Fibroblast of villous mesenchyme (primary cell): ENCODE results near the gene TSEN15. TPM values are rescaled to one million over a fixed set of nuclear protein-coding genes. Genes with fewer than 3 reads are reported as not detected.
A peak's percentile ranks its signal among the peaks of the same experiment; 100 is the strongest.

ENCODE experiments used
- DNase-seq: peaks from one replicate; pipeline ENCODE4 v3.0.0-alpha.2; 2010; ENCODE audit warnings: low read depth
- H3K4me3 ChIP-seq: 2 replicates; pipeline ENCODE4 v1.5.1; 2011; ENCODE audit warnings: low read depth, mild to moderate bottlenecking, low read length
- total RNA-seq: library from RNA; depleted of rRNA; stranded (reverse); fragments of >200 nt; gene quantifications from 2 replicates; pipeline ENCODE4 v1.2.3, GENCODE V29; 2012
- TF ChIP-seq, protein P1 (sequence below): IDR thresholded peaks from 2 replicates; pipeline ENCODE4 v1.5.1; 2012; ENCODE audit warnings: low read depth, mild to moderate bottlenecking, low read length; ENCODE audit not compliant: insufficient read depth

Gene TSEN15
- total RNA-seq, 1 donor = 53.5 TPM

- DNase-seq = no peak
- TF ChIP-seq, protein P1, sequence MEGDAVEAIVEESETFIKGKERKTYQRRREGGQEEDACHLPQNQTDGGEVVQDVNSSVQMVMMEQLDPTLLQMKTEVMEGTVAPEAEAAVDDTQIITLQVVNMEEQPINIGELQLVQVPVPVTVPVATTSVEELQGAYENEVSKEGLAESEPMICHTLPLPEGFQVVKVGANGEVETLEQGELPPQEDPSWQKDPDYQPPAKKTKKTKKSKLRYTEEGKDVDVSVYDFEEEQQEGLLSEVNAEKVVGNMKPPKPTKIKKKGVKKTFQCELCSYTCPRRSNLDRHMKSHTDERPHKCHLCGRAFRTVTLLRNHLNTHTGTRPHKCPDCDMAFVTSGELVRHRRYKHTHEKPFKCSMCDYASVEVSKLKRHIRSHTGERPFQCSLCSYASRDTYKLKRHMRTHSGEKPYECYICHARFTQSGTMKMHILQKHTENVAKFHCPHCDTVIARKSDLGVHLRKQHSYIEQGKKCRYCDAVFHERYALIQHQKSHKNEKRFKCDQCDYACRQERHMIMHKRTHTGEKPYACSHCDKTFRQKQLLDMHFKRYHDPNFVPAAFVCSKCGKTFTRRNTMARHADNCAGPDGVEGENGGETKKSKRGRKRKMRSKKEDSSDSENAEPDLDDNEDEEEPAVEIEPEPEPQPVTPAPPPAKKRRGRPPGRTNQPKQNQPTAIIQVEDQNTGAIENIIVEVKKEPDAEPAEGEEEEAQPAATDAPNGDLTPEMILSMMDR = no peak
- H3K4me3 ChIP-seq = no peak overlapping the region
Measured at GRCh38 chr1:184074383-184074782, 22.9 kb downstream of the TSEN15 start.

DNA sequence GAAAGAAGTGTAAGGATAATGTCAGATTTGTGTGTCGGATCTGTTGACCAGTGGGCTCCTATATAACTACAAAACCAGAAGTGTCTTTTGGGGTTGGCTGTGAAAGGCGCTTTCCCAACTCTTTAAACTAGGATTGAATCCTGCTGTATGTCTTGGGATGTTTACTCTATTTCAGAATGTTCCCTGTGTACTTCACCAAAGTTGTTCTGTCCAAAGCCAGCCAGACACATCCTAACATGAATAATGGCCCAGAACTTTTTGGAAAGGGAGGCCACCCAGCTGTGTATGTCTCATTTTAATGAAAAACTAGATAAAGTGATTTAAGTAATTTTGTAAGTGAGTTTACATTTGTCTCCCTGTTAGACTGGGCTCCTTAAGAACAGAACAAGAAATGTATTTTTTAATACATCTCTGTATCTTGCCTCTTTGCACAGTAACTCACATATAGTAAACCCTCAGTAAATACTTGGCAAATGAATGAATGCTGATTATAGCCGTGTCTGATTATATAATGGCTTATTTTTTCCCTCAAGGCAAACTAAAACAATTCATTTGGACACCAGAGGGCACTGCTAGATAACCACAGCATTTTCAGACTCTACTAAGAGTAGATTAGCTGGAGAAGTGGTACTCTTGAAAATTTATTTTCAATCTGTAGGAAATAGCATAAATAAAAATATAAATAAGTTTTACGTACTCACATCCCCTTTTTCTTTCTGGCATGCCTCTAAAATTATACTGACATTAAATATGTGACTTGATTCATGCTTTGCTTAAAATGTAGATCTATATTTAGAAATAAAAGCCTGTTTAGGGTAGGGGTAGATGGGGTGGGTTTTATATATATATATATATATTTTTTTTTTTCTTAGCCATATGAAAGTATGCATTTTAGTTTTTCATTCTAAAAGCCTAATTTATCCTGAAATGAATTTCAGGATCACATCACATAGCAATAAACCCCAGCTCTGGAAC lies 23.8 kb downstream of the TSEN15 start:
- DNase-seq = peak; percentile 79
- TF ChIP-seq, protein P1 = peak; percentile 67

DNA sequence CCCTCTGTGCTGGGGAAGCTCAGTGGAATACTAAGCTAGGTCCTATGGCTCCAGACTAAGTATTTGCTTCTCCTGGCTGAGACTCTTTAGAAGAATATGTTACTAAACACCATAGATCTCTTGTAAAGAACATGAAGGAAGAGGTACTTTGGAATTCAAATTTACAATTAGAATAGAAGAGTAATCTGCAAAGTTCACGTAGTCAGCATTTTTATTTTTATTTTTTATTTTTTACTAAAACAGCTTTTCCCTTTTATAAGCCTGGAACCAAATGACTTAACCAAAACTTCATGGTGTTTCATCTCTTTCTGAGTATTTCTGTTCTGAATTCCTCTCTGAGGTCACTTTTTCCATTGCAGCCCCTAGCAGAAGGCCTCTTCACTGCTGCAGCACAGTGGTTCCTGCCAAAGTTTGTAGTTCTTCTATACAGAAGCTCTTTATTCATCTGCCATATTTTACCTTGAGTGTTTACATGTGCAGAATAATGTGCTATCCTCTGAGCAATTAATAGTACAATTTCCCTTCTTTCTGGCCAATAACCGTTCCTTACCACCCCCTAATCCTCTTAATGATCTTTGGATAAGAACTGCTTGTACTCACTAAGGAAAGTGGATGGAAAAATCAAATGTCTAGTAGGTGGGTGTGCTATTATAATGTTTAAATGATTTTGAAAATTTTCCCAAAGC lies 27.2 kb downstream of the TSEN15 start:
- H3K4me3 ChIP-seq = no peak overlapping the region
- DNase-seq = no peak
- TF ChIP-seq, protein P1 = no peak

More for the DNA sequence above, 23.8 kb downstream of the TSEN15 start:
- no peak overlapping the region for H3K4me3 ChIP-seq

DNA sequence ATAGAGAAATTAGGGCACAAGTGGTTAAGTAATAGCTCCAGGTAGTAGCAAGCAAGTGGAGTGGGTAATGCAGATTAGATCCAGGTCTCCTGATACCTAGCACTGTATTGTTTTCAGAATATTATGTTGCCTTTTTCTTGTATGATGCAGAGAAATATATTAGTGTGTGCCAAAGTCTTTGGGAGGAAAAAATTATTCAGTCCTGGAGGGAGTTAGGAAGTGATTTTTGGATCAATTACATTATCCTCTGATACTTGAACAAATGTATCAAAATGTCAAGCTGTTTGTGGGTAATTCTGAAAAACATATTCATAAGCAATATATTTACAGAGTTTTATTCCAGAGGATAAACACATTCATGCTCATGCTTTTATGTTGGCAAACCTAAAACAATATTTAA lies 28.8 kb downstream of the TSEN15 start:
- no peak overlapping the region for H3K4me3 ChIP-seq
- TF ChIP-seq, protein P1 = no peak
- DNase-seq = no peak

DNA sequence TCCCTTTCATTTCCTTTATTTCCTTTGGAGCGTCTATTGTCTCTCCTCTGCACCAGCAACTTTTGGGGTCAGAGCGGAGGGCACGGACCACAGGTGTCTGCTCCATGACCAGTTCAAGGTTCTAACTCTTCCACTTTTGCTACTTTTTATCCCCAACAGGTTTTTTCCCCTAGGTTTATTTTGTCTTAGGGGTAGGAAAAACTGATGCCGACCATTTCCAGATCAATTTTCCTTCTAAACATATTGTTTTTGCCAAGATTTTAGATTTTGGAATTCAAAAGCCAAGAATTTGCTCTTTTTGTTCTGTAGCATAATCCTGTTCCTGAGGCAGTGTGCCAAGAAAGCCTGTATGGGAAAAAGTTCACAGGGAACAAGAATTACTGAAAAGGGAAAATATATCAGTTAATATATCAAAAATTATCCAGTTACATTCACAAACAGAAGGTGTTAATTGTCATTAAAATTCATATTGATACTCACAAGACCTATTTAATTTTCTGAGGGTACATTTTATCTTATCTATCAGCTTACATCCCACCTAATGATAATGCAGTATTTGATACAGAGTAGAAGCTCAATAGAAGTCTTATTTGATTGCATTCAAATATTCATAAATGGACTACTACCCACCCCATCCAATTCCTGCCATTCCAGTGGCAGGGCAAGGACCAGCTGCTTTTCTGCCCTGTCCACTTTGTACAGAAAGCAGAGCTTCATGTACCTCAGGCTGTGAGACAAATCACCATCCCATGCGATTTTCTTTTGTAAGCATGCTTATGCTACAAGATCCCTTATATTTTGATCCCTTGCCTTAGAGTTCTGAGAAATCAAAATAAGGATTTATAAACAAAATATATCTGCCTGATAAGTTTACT lies 31.2 kb downstream of the TSEN15 start:
- no peak overlapping the region for H3K4me3 ChIP-seq
- TF ChIP-seq, protein P1 = no peak
- no peak for DNase-seq

- DNase-seq = no peak
- H3K4me3 ChIP-seq = no peak overlapping the region
- TF ChIP-seq, protein P1 = no peak
Measured at GRCh38 chr1:184085667-184086066, 34.1 kb downstream of the TSEN15 start.
